Adrenal gland (tissue), 12 donors: Measurements from ENCODE around the gene NBEAL1. TPM values are rescaled to one million over a fixed set of nuclear protein-coding genes. Genes with fewer than 3 reads are reported as not detected.
"Not testable (repeated sequence)": the region's sequence is repeated elsewhere in the genome, so short reads cannot be mapped to it uniquely, and the experiment has no call there.

Source experiments
- DNase-seq, 7 donors: peaks; one replicate each; pipeline ENCODE4 v3.0.0-alpha.2; 2019 to 2020
- H3K27ac ChIP-seq, 5 donors: fragments of 200-600 bp; sonication (generic) in 4 of 5; 1 replicate in 3 of 5; 2 replicates in 2 of 5; pipeline versions ENCODE4 v1.5.1 to v1.8.0; 2016 to 2020; ENCODE audit warnings: mild to moderate bottlenecking in 1 of 5
- H3K27me3 ChIP-seq: fragments of 200-600 bp; 2 replicates; pipeline ENCODE4 v1.8.0; 2021
- H3K36me3 ChIP-seq, 2 donors: fragments of 200-600 bp; replicated peaks in 1 of 2; 1 replicate in 1 of 2; 2 replicates in 1 of 2; pipeline versions ENCODE4 v1.5.1 to v1.8.0; 2018 to 2022
- H3K4me1 ChIP-seq, 2 donors: fragments of 200-600 bp; replicated peaks in 1 of 2; 1 replicate in 1 of 2; 2 replicates in 1 of 2; pipeline versions ENCODE4 v1.5.1 to v1.8.0; 2018 to 2021
- H3K4me3 ChIP-seq, 4 donors: fragments of 200-600 bp; sonication (generic) in 3 of 4; one replicate each; pipeline ENCODE4 v1.5.1; 2016 to 2018
- H3K9me3 ChIP-seq, 3 donors: fragments of 200-600 bp; sonication (generic) in 1 of 3; replicated peaks in 1 of 3; 1 replicate in 2 of 3; 2 replicates in 1 of 3; pipeline versions ENCODE4 v1.5.1 to v1.8.0; 2016 to 2021
- CTCF ChIP-seq, 6 experiments: fragments of 450-650 bp in 4 of 6; fragments of 200-600 bp in 2 of 6; sonication (generic) in 1 of 6; IDR thresholded peaks; 1 replicate in 5 of 6; 2 replicates in 1 of 6; pipeline versions ENCODE4 v1.5.1 to v1.8.0; 2016 to 2021; ENCODE audit warnings: antibody characterized with exemption in 6 of 6, mild to moderate bottlenecking in 2 of 6, moderate library complexity in 1 of 6
- POLR2A ChIP-seq, 2 donors: fragments of 450-650 bp; IDR thresholded peaks; one replicate each; pipeline ENCODE4 v1.6.1; 2017; ENCODE audit warnings: antibody characterized with exemption in 2 of 2, mild to moderate bottlenecking in 2 of 2, moderate library complexity in 1 of 2
- WGBS, 4 donors: extraction: QIAGEN DNeasy Blood & Tissue Kit in 2 of 4; methylation state at CpG; one replicate each; pipeline versions ENCODE4 v1.1.5 to v1.1.7; 2013 to 2017; 5-methylcytosine and 5-hydroxymethylcytosine counted together
- intact Hi-C, 2 donors: fragments of 100-400 bp; cut with DNase I; formaldehyde crosslinking; loops; one replicate each; pipeline versions ENCODE4 v1.14.1 to v1.15.0; 2022 to 2023
- polyA plus RNA-seq, 3 donors: library from polyadenylated mRNA; stranded (reverse); fragments of 200-250 nt in 2 of 3; fragments of 350-450 nt in 1 of 3; fragmentation: Illumina TruSeq in 1 of 3; extraction: RNeasy Lipid Tissue Mini Kit (QIAGEN cat#74804) in 1 of 3; gene quantifications; one replicate each; pipeline ENCODE4 v1.2.3, GENCODE V29; 2013 to 2014
- total RNA-seq, 9 donors: library from RNA; depleted of rRNA in 4 of 9; stranded (reverse); fragments of >200 nt in 4 of 9; fragments of 120-200 nt in 1 of 9; fragmentation: NEBNext Ultra II Directional in 1 of 9; extraction: Animal tissue kit (Norgen Biotek cat#: 25700) in 1 of 9; gene quantifications; one replicate each; pipeline versions ENCODE4 v1.1.0 to v1.2.4, GENCODE V29; 2013 to 2023
- donor health status: healthy with polysubstance abuse.
- donor health status: Bipolar disorder and iron deficiency.
- donor health status: DM: yes; HTN: yes; CAD: no.
- donor health status: DM: no; HTN: no; CAD: no.
- donor health status: DM: no; HTN: no; CAD: no.
- donor health status: DM: yes; HTN: yes; CAD: no.

Gene NBEAL1
- total and polyA plus RNA-seq, 12 donors: 5.0 to 55.3 (median 25.4) TPM

GRCh38 chr2:203240491-203240890, 225.8 kb downstream of the NBEAL1 start:
- intact Hi-C loops: no loop called here
- TF ChIP-seq CTCF (IDR thresholded peaks at IDR 0.05) (no peak), POLR2A (IDR thresholded peaks at IDR 0.05) (no peak)
- WGBS, 4 donors: 81 to 88% (median 85%) methylated on average over 5 of the region's 5 CpGs
- Histone ChIP-seq H3K27ac (no peak overlapping the region), H3K9me3 (no peaks in the 10 kb centered on the region), H3K4me1 (peaks cover 10 to 28% of the 10 kb centered on the region in 2 donors), H3K27me3 (no peaks in the 10 kb centered on the region), H3K4me3 (peak overlapping the region in 1 of 4 donors; percentile 74), H3K36me3 (peaks cover 0 to 8% of the 10 kb centered on the region in 2 donors)
- no peak for DNase-seq

- Histone ChIP-seq H3K4me1 (peaks cover 14 to 30% of the 10 kb centered on the region in 2 donors), H3K4me3 (no peak overlapping the region), H3K27me3 (no peaks in the 10 kb centered on the region), H3K27ac (no peak overlapping the region), H3K9me3 (no peaks in the 10 kb centered on the region), H3K36me3 (peaks cover 0 to 18% of the 10 kb centered on the region in 2 donors)
- 96 to 99% (median 99%) methylated on average over 6 of the region's 6 CpGs for WGBS, 4 donors
- DNase-seq: no peak
- intact Hi-C loops: no loop called here
- TF ChIP-seq POLR2A (IDR thresholded peaks at IDR 0.05) (no peak), CTCF (IDR thresholded peaks at IDR 0.05) (no peak)
Measured at GRCh38 chr2:203242518-203242917, 227.8 kb downstream of the NBEAL1 start.

GRCh38 chr2:203246646-203247045, 232.0 kb downstream of the NBEAL1 start:
- Histone ChIP-seq H3K4me3 (no peak overlapping the region), H3K4me1 (peaks cover 4 to 5% of the 10 kb centered on the region in 2 donors), H3K9me3 (no peaks in the 10 kb centered on the region), H3K27me3 (no peaks in the 10 kb centered on the region), H3K36me3 (peaks cover 0 to 21% of the 10 kb centered on the region in 2 donors), H3K27ac (no peak overlapping the region)
- TF ChIP-seq POLR2A (IDR thresholded peaks at IDR 0.05): no peak
- no peak for TF ChIP-seq CTCF (IDR thresholded peaks at IDR 0.05)
- intact Hi-C loops: no loop called here
- 90 to 100% (median 95%) methylated on average over 3 of the region's 3 CpGs for WGBS, 4 donors
- no peak for DNase-seq

- 92 to 98% (median 96%) methylated on average over 11 to 13 of the region's 13 CpGs for WGBS, 4 donors
- intact Hi-C loops: no loop called here
- no peak for DNase-seq
Measured at GRCh38 chr2:203252818-203253217, 238.1 kb downstream of the NBEAL1 start.

GRCh38 chr2:203253422-203254095, 238.9 kb downstream of the NBEAL1 start:
- peak overlapping the region; percentile 7 to 76 (median 59) for H3K27ac ChIP-seq
- H3K4me3 ChIP-seq, H3K27me3 ChIP-seq, intact Hi-C loops, H3K9me3 ChIP-seq: not testable (repeated sequence)
- DNase-seq: peak in 5 of 7 donors; percentile 26 to 59 (median 35)
- H3K4me1 ChIP-seq: peaks cover 7 to 18% of the 10 kb centered on the region in 2 donors
- WGBS, 4 donors: 36 to 49% (median 46%) methylated on average over 9 to 10 of the region's 10 CpGs
- peaks cover 0 to 24% of the 10 kb centered on the region in 2 donors for H3K36me3 ChIP-seq

More at GRCh38 chr2:203252818-203253217, 238.1 kb downstream of the NBEAL1 start:
- Histone ChIP-seq H3K27ac (peak overlapping the region in 4 of 5 donors; percentile 7 to 76 (median 48)), H3K9me3 (no peaks in the 10 kb centered on the region), H3K36me3 (peaks cover 0 to 21% of the 10 kb centered on the region in 2 donors), H3K4me1 (peaks cover 7 to 10% of the 10 kb centered on the region in 2 donors), H3K4me3 (no peak overlapping the region), H3K27me3 (no peaks in the 10 kb centered on the region)
- TF ChIP-seq POLR2A (IDR thresholded peaks at IDR 0.05): no peak
- no peak for TF ChIP-seq CTCF (IDR thresholded peaks at IDR 0.05)
